ENCODE data around the gene LRRC4C. TPM values are rescaled to one million over a fixed set of nuclear protein-coding genes. Genes with fewer than 3 reads are reported as not detected.

Gene LRRC4C
- total RNA-seq, 3 donors from 2014 or later (not counting 1 experiment from before 2014, with no cell fraction given) = not detected

- no peak overlapping the region for H3K27ac Mint-ChIP-seq
- Histone ChIP-seq H3K27me3 (ENCODE audit: control insufficient read depth, insufficient read depth, low read length) (no peaks in the 10 kb centered on the region), H3K36me3 (ENCODE audit: control insufficient read depth, insufficient read depth, low read length) (no peaks in the 10 kb centered on the region), H3K4me3 (ENCODE audit: low read length) (no peak overlapping the region), H3K9me3 (ENCODE audit: control insufficient read depth, insufficient read depth, low read length) (peaks cover 2% of the 10 kb centered on the region), H3K4me1 (ENCODE audit: control insufficient read depth, insufficient read depth, low read length) (no peaks in the 10 kb centered on the region), H3K27ac (ENCODE audit: low read length) (no peak overlapping the region)
- ATAC-seq = no peak
- H3K4me3 Mint-ChIP-seq = no peak overlapping the region
- intact Hi-C loops (cut with micrococcal nuclease) = no loop called here
- TF ChIP-seq CTCF (IDR thresholded peaks at IDR 0.05) = no peak
- H3K4me1 Mint-ChIP-seq = no peaks in the 10 kb centered on the region
- peaks cover 7% of the 10 kb centered on the region for H3K36me3 Mint-ChIP-seq
- DNase-seq = no peak
- peaks cover 7 to 9% of the 10 kb centered on the region in 2 donors for H3K9me3 Mint-ChIP-seq
- WGBS (ENCODE audit: insufficient coverage) = 100% methylated on average over 1 of the region's 3 CpGs
- no peaks in the 10 kb centered on the region for H3K27me3 Mint-ChIP-seq (ENCODE audit: low read depth in 2 of 2)
Observed at GRCh38 chr11:40338062-40338461, 1121.4 kb downstream of the LRRC4C start.

- H3K36me3 ChIP-seq (ENCODE audit: control insufficient read depth, insufficient read depth, low read length) = no peaks in the 10 kb centered on the region
- H3K27me3 ChIP-seq (ENCODE audit: control insufficient read depth, insufficient read depth, low read length) = no peaks in the 10 kb centered on the region
- no peak for ATAC-seq
- H3K4me3 ChIP-seq (ENCODE audit: low read length) = no peak overlapping the region
- intact Hi-C loops (cut with micrococcal nuclease) = no loop called here
- H3K27ac Mint-ChIP-seq = no peak overlapping the region
- H3K27ac ChIP-seq (ENCODE audit: low read length) = no peak overlapping the region
- 65% methylated on average over 3 of the region's 3 CpGs for WGBS (ENCODE audit: insufficient coverage)
- no peak for DNase-seq
- no peaks in the 10 kb centered on the region for H3K27me3 Mint-ChIP-seq (ENCODE audit: low read depth in 2 of 2)
- no peaks in the 10 kb centered on the region for H3K4me1 Mint-ChIP-seq
- H3K9me3 ChIP-seq (ENCODE audit: control insufficient read depth, insufficient read depth, low read length) = peaks cover 2% of the 10 kb centered on the region
- H3K4me1 ChIP-seq (ENCODE audit: control insufficient read depth, insufficient read depth, low read length) = no peaks in the 10 kb centered on the region
- TF ChIP-seq CTCF (IDR thresholded peaks at IDR 0.05) = no peak
- no peak overlapping the region for H3K4me3 Mint-ChIP-seq
- H3K9me3 Mint-ChIP-seq = peaks cover 13% of the 10 kb centered on the region in 2 donors
- peaks cover 7% of the 10 kb centered on the region for H3K36me3 Mint-ChIP-seq
Observed at GRCh38 chr11:40337118-40337517, 1122.3 kb downstream of the LRRC4C start.

GRCh38 chr11:40328890-40329614 is 1130.4 kb downstream of the LRRC4C start:
- Histone ChIP-seq H3K4me1 (ENCODE audit: control insufficient read depth, insufficient read depth, low read length) (no peaks in the 10 kb centered on the region), H3K36me3 (ENCODE audit: control insufficient read depth, insufficient read depth, low read length) (no peaks in the 10 kb centered on the region), H3K27ac (ENCODE audit: low read length) (no peak overlapping the region), H3K4me3 (ENCODE audit: low read length) (no peak overlapping the region), H3K9me3 (ENCODE audit: control insufficient read depth, insufficient read depth, low read length) (no peaks in the 10 kb centered on the region), H3K27me3 (ENCODE audit: control insufficient read depth, insufficient read depth, low read length) (no peaks in the 10 kb centered on the region)
- TF ChIP-seq CTCF (IDR thresholded peaks at IDR 0.05) = no peak
- H3K9me3 Mint-ChIP-seq = peaks cover 13 to 15% of the 10 kb centered on the region in 2 donors
- H3K27me3 Mint-ChIP-seq (ENCODE audit: low read depth in 2 of 2) = no peaks in the 10 kb centered on the region
- no peak overlapping the region for H3K27ac Mint-ChIP-seq
- no peaks in the 10 kb centered on the region for H3K4me1 Mint-ChIP-seq
- WGBS (ENCODE audit: insufficient coverage) = 14% methylated on average over 5 of the region's 5 CpGs
- H3K4me3 Mint-ChIP-seq = no peak overlapping the region
- intact Hi-C loops (cut with micrococcal nuclease) = no loop called here
- H3K36me3 Mint-ChIP-seq = no peaks in the 10 kb centered on the region
- ATAC-seq (no peak), DNase-seq (no peak)

DNA sequence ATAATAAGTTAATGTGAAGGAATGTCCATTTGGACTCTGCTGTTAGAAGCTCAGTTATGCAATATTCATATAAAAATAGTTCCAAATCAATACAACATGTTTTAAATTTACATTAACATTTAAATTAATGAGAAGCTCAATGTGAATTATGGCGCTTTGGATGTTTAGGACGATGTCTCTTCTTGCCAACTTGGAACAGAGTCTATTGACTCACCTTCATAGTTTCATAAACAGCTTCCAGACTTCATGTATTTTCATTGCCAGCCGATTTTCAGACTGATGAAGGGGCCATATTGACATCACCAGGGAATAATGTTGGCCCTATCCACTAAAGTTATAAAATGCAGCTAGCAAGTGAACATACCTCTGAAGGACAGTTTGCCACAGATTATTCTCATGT is 1136.2 kb downstream of the LRRC4C start:
- H3K4me3 Mint-ChIP-seq = no peak overlapping the region
- no peak overlapping the region for H3K4me3 ChIP-seq (ENCODE audit: low read length)
- no peaks in the 10 kb centered on the region for H3K4me1 Mint-ChIP-seq
- intact Hi-C loops (cut with micrococcal nuclease) = no loop called here
- no peaks in the 10 kb centered on the region for H3K9me3 ChIP-seq (ENCODE audit: control insufficient read depth, insufficient read depth, low read length)
- 81% methylated on average over 3 of the region's 3 CpGs for WGBS (ENCODE audit: insufficient coverage)
- no peak for DNase-seq
- H3K36me3 ChIP-seq (ENCODE audit: control insufficient read depth, insufficient read depth, low read length) = no peaks in the 10 kb centered on the region
- H3K4me1 ChIP-seq (ENCODE audit: control insufficient read depth, insufficient read depth, low read length) = no peaks in the 10 kb centered on the region
- no peak for ATAC-seq
- H3K27me3 Mint-ChIP-seq (ENCODE audit: low read depth in 2 of 2) = no peaks in the 10 kb centered on the region
- peaks cover 2 to 14% of the 10 kb centered on the region in 2 donors for H3K9me3 Mint-ChIP-seq
- H3K36me3 Mint-ChIP-seq = no peaks in the 10 kb centered on the region
- no peak overlapping the region for H3K27ac Mint-ChIP-seq
- no peak overlapping the region for H3K27ac ChIP-seq (ENCODE audit: low read length)
- no peaks in the 10 kb centered on the region for H3K27me3 ChIP-seq (ENCODE audit: control insufficient read depth, insufficient read depth, low read length)
- TF ChIP-seq CTCF (IDR thresholded peaks at IDR 0.05) = no peak

All from natural killer cell (primary cell).